GM20000 (cell line): ENCODE results near the gene TFPT.

Experiments
- DNase-seq: peaks from one replicate; pipeline ENCODE4 v3.0.0; 2012; ENCODE audit warnings: low spot score
- CTCF ChIP-seq: IDR thresholded peaks from 2 replicates; pipeline ENCODE4 v1.5.1; 2012; ENCODE audit warnings: mild to moderate bottlenecking, control low read depth; ENCODE audit errors: extremely low read depth, missing control alignments

Gene TFPT

GRCh38 chr19:54160182-54160811 lies 44.8 kb upstream of the TFPT start:
- no peak for DNase-seq
- TF ChIP-seq CTCF = no peak

- TF ChIP-seq CTCF = no peak
- peak; percentile 99 for DNase-seq
Measured at GRCh38 chr19:54159352-54160181, 44.1 kb upstream of the TFPT start, which contains the start of gene LENG1. TSS of gene LENG1 (minus strand) at chr19:54159721. CDS start at chr19:54159695, 26 bp downstream.

- TF ChIP-seq CTCF = no peak
- peak; percentile 60 for DNase-seq
Measured at GRCh38 chr19:54158812-54159351, 43.4 kb upstream of the TFPT start.

GRCh38 chr19:54156953-54157352 lies 41.5 kb upstream of the TFPT start:
- DNase-seq = no peak
- no peak for TF ChIP-seq CTCF

GRCh38 chr19:54156490-54156889 lies 41.0 kb upstream of the TFPT start:
- no peak for DNase-seq
- no peak for TF ChIP-seq CTCF

GRCh38 chr19:54155694-54156093 lies 40.2 kb upstream of the TFPT start:
- no peak for DNase-seq
- no peak for TF ChIP-seq CTCF

GRCh38 chr19:54154603-54155345 lies 39.3 kb upstream of the TFPT start:
- DNase-seq = no peak
- TF ChIP-seq CTCF = no peak
